Activated naive CD4-positive, alpha-beta T cell treated with anti-CD3 and anti-CD28 coated beads, Interleukin-2, amount 50 U/mL, for 72 hours (primary cell): ENCODE measurements around the gene ACACB. TPM values are rescaled to one million over a fixed set of nuclear protein-coding genes. Genes with fewer than 3 reads are reported as not detected.

Experiments
- ATAC-seq, 2 donors: fragments of 150-1000 bp; cut with Tn5 transposase; 2 replicates each; pipeline ENCODE4 v1.10.0; 2021; ENCODE audit warnings: mild to moderate bottlenecking in 2 of 2, moderate library complexity in 2 of 2
- DNase-seq, 2 donors: peaks; one replicate each; pipeline ENCODE4 v3.0.0; 2021 to 2022; ENCODE audit warnings: low spot score in 2 of 2
- H3K27ac Mint-ChIP-seq, 2 donors: one replicate each; pipeline ENCODE4 v1.8.0; 2022; ENCODE audit warnings: mild to moderate bottlenecking in 2 of 2, mixed read lengths in 2 of 2
- H3K36me3 Mint-ChIP-seq, 2 donors: one replicate each; pipeline ENCODE4 v1.8.0; 2022; ENCODE audit warnings: mixed read lengths in 2 of 2
- H3K9me3 Mint-ChIP-seq, 2 donors: one replicate each; pipeline ENCODE4 v1.8.0; 2022; ENCODE audit warnings: mixed read lengths in 2 of 2
- total RNA-seq, 2 donors: library from RNA; stranded (reverse); gene quantifications; one replicate each; pipeline ENCODE4 v1.2.3, GENCODE V29; 2022

Gene ACACB
- total RNA-seq: 10 to 100 TPM; 13.4 to 23.7 TPM

GRCh38 chr12:109115758-109116610 lies at the start of gene ACACB:
Gene ACACB, plus strand, starts transcription at chr12:109116587. Its CDS starts 22,819 bp downstream, at chr12:109139406.
- DNase-seq: no peak
- H3K36me3 Mint-ChIP-seq: peaks cover 0 to 5% of the 10 kb centered on the region in 2 donors

GRCh38 chr12:109069307-109070271 lies 46.8 kb upstream of the ACACB start:
- Mint-ChIP-seq H3K27ac (peak overlapping the region in 1 of 2 donors; percentile 84), H3K9me3 (no peaks in the 10 kb centered on the region), H3K36me3 (peaks cover 8 to 10% of the 10 kb centered on the region in 2 donors)
- ATAC-seq (no peak), DNase-seq (no peak)

More at GRCh38 chr12:109115758-109116610, at the start of gene ACACB:
- no peak for ATAC-seq
- Mint-ChIP-seq H3K9me3 (no peaks in the 10 kb centered on the region), H3K27ac (no peak within 1 kb of the TSS)

- Mint-ChIP-seq H3K36me3 (peaks cover 28 to 29% of the 10 kb centered on the region in 2 donors), H3K9me3 (peaks cover 0 to 5% of the 10 kb centered on the region in 2 donors), H3K27ac (no peak overlapping the region)
- no peak for DNase-seq
- no peak for ATAC-seq
These were observed 41.5 kb upstream of the ACACB start for GRCh38 chr12:109074866-109075265.

- Mint-ChIP-seq H3K27ac (no peak overlapping the region), H3K9me3 (peaks cover 0 to 5% of the 10 kb centered on the region in 2 donors), H3K36me3 (peaks cover 11 to 25% of the 10 kb centered on the region in 2 donors)
- ATAC-seq: no peak
- DNase-seq: no peak
These were observed 33.6 kb upstream of the ACACB start for GRCh38 chr12:109082751-109083150.

- DNase-seq (no peak), ATAC-seq (no peak)
- Mint-ChIP-seq H3K9me3 (no peaks in the 10 kb centered on the region), H3K27ac (no peak overlapping the region), H3K36me3 (peaks cover 5 to 17% of the 10 kb centered on the region in 2 donors)
These were observed 32.0 kb upstream of the ACACB start for GRCh38 chr12:109084425-109084824.

- no peak for ATAC-seq
- H3K36me3 Mint-ChIP-seq: peaks cover 0 to 7% of the 10 kb centered on the region in 2 donors
- no peak for DNase-seq
- no peak overlapping the region for H3K27ac Mint-ChIP-seq
- H3K9me3 Mint-ChIP-seq: no peaks in the 10 kb centered on the region
These were observed 30.8 kb upstream of the ACACB start for GRCh38 chr12:109085590-109085989.

- ATAC-seq (peak in 1 of 2 donors; percentile 80), DNase-seq (no peak)
- H3K27ac Mint-ChIP-seq: no peak overlapping the region
- no peaks in the 10 kb centered on the region for H3K9me3 Mint-ChIP-seq
- H3K36me3 Mint-ChIP-seq: peaks cover 7% of the 10 kb centered on the region in 2 donors
These were observed 29.1 kb upstream of the ACACB start for GRCh38 chr12:109087250-109087649.

- ATAC-seq: no peak
- Mint-ChIP-seq H3K9me3 (no peaks in the 10 kb centered on the region), H3K36me3 (peaks cover 13 to 16% of the 10 kb centered on the region in 2 donors), H3K27ac (peak overlapping the region in 1 of 2 donors; percentile 31)
- DNase-seq: no peak
These were observed 27.6 kb upstream of the ACACB start for GRCh38 chr12:109088818-109089217.

GRCh38 chr12:109089683-109090082 lies 26.7 kb upstream of the ACACB start:
- ATAC-seq: no peak
- H3K27ac Mint-ChIP-seq: peak overlapping the region in 1 of 2 donors; percentile 84

GRCh38 chr12:109092497-109093021 lies 23.8 kb upstream of the ACACB start:
- Mint-ChIP-seq H3K27ac (peak overlapping the region; percentile 93), H3K36me3 (peaks cover 13 to 16% of the 10 kb centered on the region in 2 donors), H3K9me3 (no peaks in the 10 kb centered on the region)
- DNase-seq (no peak), ATAC-seq (no peak)

More at GRCh38 chr12:109089683-109090082, 26.7 kb upstream of the ACACB start:
- DNase-seq: no peak
- Mint-ChIP-seq H3K36me3 (peaks cover 13 to 16% of the 10 kb centered on the region in 2 donors), H3K9me3 (no peaks in the 10 kb centered on the region)

- peaks cover 15 to 18% of the 10 kb centered on the region in 2 donors for H3K36me3 Mint-ChIP-seq
- ATAC-seq (peak; percentile 75 to 79), DNase-seq (peak; percentile 94 to 96)
- peak within 1 kb of the TSS; percentile 93 for H3K27ac Mint-ChIP-seq
- H3K9me3 Mint-ChIP-seq: no peaks in the 10 kb centered on the region
These were observed 23.1 kb upstream of the ACACB start, which contains the start of gene ALKBH2 for GRCh38 chr12:109093022-109093918. Gene ALKBH2, minus strand, starts transcription at chr12:109093472. Its CDS starts 686 bp downstream, at chr12:109092786.

GRCh38 chr12:109097140-109097434 lies 19.3 kb upstream of the ACACB start:
- Mint-ChIP-seq H3K9me3 (no peaks in the 10 kb centered on the region), H3K27ac (peak overlapping the region in 1 of 2 donors; percentile 89), H3K36me3 (peaks cover 36 to 37% of the 10 kb centered on the region in 2 donors)
- ATAC-seq (no peak), DNase-seq (no peak)

- peaks cover 30 to 32% of the 10 kb centered on the region in 2 donors for H3K36me3 Mint-ChIP-seq
- H3K27ac Mint-ChIP-seq: peak within 1 kb of the TSS; percentile 89
- no peaks in the 10 kb centered on the region for H3K9me3 Mint-ChIP-seq
- DNase-seq (peak; percentile 95 to 96), ATAC-seq (peak; percentile 90 to 91)
These were observed 18.8 kb upstream of the ACACB start, which contains the start of gene UNG for GRCh38 chr12:109097435-109098182. Gene UNG, plus strand, starts transcription at chr12:109097597. Its CDS starts 83 bp downstream, at chr12:109097680.

- ATAC-seq: peak; percentile 9 to 28
- DNase-seq: no peak
- peaks cover 26 to 28% of the 10 kb centered on the region in 2 donors for H3K36me3 Mint-ChIP-seq
- H3K9me3 Mint-ChIP-seq: no peaks in the 10 kb centered on the region
- peak overlapping the region; percentile 63 to 89 for H3K27ac Mint-ChIP-seq
These were observed 18.2 kb upstream of the ACACB start for GRCh38 chr12:109098183-109098604.

- H3K36me3 Mint-ChIP-seq: peaks cover 25 to 28% of the 10 kb centered on the region in 2 donors
- DNase-seq (no peak), ATAC-seq (no peak)
- H3K9me3 Mint-ChIP-seq: no peaks in the 10 kb centered on the region
- H3K27ac Mint-ChIP-seq: peak overlapping the region; percentile 63 to 89
These were observed 17.7 kb upstream of the ACACB start for GRCh38 chr12:109098651-109099050.
